Activated naive CD8-positive, alpha-beta T cell treated with anti-CD3 and anti-CD28 coated beads, Interleukin-2, amount 10 ng/mL, durations not matched to agents 7 days and 5 days (primary cell): ENCODE results near the gene MAGEA6. TPM values are rescaled to one million over a fixed set of nuclear protein-coding genes. Genes with fewer than 3 reads are reported as not detected.
A peak's percentile ranks its signal among the peaks of the same experiment; 100 is the strongest.
"Not testable (repeated sequence)": the region's sequence is repeated elsewhere in the genome, so short reads cannot be mapped to it uniquely, and the experiment has no call there.

Experiments
- ATAC-seq: fragments of 150-1000 bp; cut with Tn5 transposase; one replicate; pipeline ENCODE4 v1.10.0; 2021; ENCODE audit warnings: low read depth, moderate library complexity
- POLR2A ChIA-PET: fragments of 350-600 bp; sonication (Branson Sonifier 250); formaldehyde crosslinking; loops from one replicate; lab custom pipeline; 2021; ENCODE audit warnings: antibody characterized with exemption; lab: Charles Lee
- DNase-seq: peaks from one replicate; pipeline ENCODE4 v3.0.0; 2021
- H3K27ac Mint-ChIP-seq: one replicate; pipeline ENCODE4 v1.8.0; 2022; ENCODE audit warnings: mild to moderate bottlenecking, mixed read lengths
- H3K27me3 Mint-ChIP-seq: one replicate; pipeline ENCODE4 v1.8.0; 2022; ENCODE audit warnings: mild to moderate bottlenecking, moderate library complexity, mixed read lengths
- H3K36me3 Mint-ChIP-seq: one replicate; pipeline ENCODE4 v1.8.0; 2021; ENCODE audit warnings: mild to moderate bottlenecking, mixed read lengths
- H3K4me1 Mint-ChIP-seq: one replicate; pipeline ENCODE4 v1.8.0; 2021; ENCODE audit warnings: mixed read lengths
- H3K4me3 Mint-ChIP-seq: one replicate; pipeline ENCODE4 v1.8.0; 2022; ENCODE audit warnings: mild to moderate bottlenecking, moderate library complexity, mixed read lengths
- H3K9me3 Mint-ChIP-seq: one replicate; pipeline ENCODE4 v1.8.0; 2021; ENCODE audit warnings: mixed read lengths
- total RNA-seq, 2 experiments: library from RNA; stranded (reverse); gene quantifications; one replicate each; pipeline ENCODE4 v1.2.3, GENCODE V29; 2021

The MAGEA6 gene
- not detected for total RNA-seq

GRCh38 chrX:152769549-152770289 lies at the start of gene MAGEA6:
MAGEA6 (minus strand) TSS chrX:152769689; CDS start chrX:152767650, 2,039 bp downstream.
- H3K4me1 Mint-ChIP-seq, DNase-seq, ATAC-seq, H3K27ac Mint-ChIP-seq, H3K9me3 Mint-ChIP-seq, H3K36me3 Mint-ChIP-seq, H3K27me3 Mint-ChIP-seq, H3K4me3 Mint-ChIP-seq, POLR2A ChIA-PET: not testable (repeated sequence)

GRCh38 chrX:152819266-152819665 lies 49.8 kb upstream of the MAGEA6 start:
- Mint-ChIP-seq H3K4me1 (peaks cover under 1% of the 10 kb centered on the region), H3K4me3 (no peak overlapping the region), H3K27ac (no peak overlapping the region), H3K9me3 (no peaks in the 10 kb centered on the region), H3K36me3 (no peaks in the 10 kb centered on the region), H3K27me3 (peaks cover 1% of the 10 kb centered on the region)
- POLR2A ChIA-PET = no interaction called here
- ATAC-seq (no peak), DNase-seq (no peak)

DNA sequence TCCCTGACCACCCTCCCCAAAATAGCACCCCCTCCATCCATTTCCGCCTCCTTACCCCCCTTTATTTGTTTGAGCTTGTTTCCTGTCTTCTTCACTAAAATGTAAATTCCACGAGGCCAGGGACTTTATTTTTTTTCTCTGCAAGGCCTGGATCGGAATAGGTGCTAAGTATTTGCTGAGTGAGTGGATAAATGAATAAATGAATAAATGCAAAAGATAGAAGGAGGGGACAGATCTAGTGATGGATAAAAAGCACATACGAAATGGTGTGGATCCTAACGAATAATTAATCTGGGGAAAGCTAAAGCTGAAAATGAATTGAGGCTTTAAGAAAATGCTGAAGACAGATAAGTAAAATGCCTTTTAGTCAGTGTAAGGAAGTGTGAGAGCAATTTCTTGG lies 48.9 kb upstream of the MAGEA6 start:
- Mint-ChIP-seq H3K36me3 (no peaks in the 10 kb centered on the region), H3K27ac (no peak overlapping the region), H3K4me1 (peaks cover 5% of the 10 kb centered on the region), H3K27me3 (peaks cover 2% of the 10 kb centered on the region), H3K9me3 (no peaks in the 10 kb centered on the region), H3K4me3 (no peak overlapping the region)
- POLR2A ChIA-PET = no interaction called here
- ATAC-seq (no peak), DNase-seq (no peak)

GRCh38 chrX:152817078-152817764 lies 47.7 kb upstream of the MAGEA6 start:
- DNase-seq (no peak), ATAC-seq (no peak)
- Mint-ChIP-seq H3K27ac (no peak overlapping the region), H3K4me3 (no peak overlapping the region), H3K4me1 (peaks cover 7% of the 10 kb centered on the region), H3K27me3 (peaks cover 7% of the 10 kb centered on the region), H3K9me3 (no peaks in the 10 kb centered on the region), H3K36me3 (no peaks in the 10 kb centered on the region)
- POLR2A ChIA-PET = no interaction called here

- POLR2A ChIA-PET = no interaction called here
- peaks cover 7% of the 10 kb centered on the region for H3K27me3 Mint-ChIP-seq
- no peaks in the 10 kb centered on the region for H3K9me3 Mint-ChIP-seq
Measured at GRCh38 chrX:152814048-152814447, 44.6 kb upstream of the MAGEA6 start.

GRCh38 chrX:152813206-152813605 lies 43.7 kb upstream of the MAGEA6 start:
- no peak for ATAC-seq

More at GRCh38 chrX:152814048-152814447, 44.6 kb upstream of the MAGEA6 start:
- no peak for DNase-seq
- H3K4me3 Mint-ChIP-seq = peak overlapping the region; percentile 23
- H3K4me1 Mint-ChIP-seq = peaks cover 7% of the 10 kb centered on the region
- ATAC-seq = no peak
- H3K36me3 Mint-ChIP-seq = no peaks in the 10 kb centered on the region
- no peak overlapping the region for H3K27ac Mint-ChIP-seq

GRCh38 chrX:152810403-152810802 lies 40.9 kb upstream of the MAGEA6 start:
- no peak overlapping the region for H3K27ac Mint-ChIP-seq
- no peak overlapping the region for H3K4me3 Mint-ChIP-seq
- peaks cover 7% of the 10 kb centered on the region for H3K4me1 Mint-ChIP-seq
- no peaks in the 10 kb centered on the region for H3K9me3 Mint-ChIP-seq
- POLR2A ChIA-PET = no interaction called here
- ATAC-seq (no peak), DNase-seq (no peak)
- H3K27me3 Mint-ChIP-seq = peaks cover 7% of the 10 kb centered on the region
- no peaks in the 10 kb centered on the region for H3K36me3 Mint-ChIP-seq

More at GRCh38 chrX:152813206-152813605, 43.7 kb upstream of the MAGEA6 start:
- H3K27me3 Mint-ChIP-seq = peaks cover 7% of the 10 kb centered on the region
- no peaks in the 10 kb centered on the region for H3K36me3 Mint-ChIP-seq
- POLR2A ChIA-PET = no interaction called here
- no peak overlapping the region for H3K4me3 Mint-ChIP-seq
- H3K9me3 Mint-ChIP-seq = no peaks in the 10 kb centered on the region
- H3K4me1 Mint-ChIP-seq = peaks cover 7% of the 10 kb centered on the region
- DNase-seq = no peak
- no peak overlapping the region for H3K27ac Mint-ChIP-seq

DNA sequence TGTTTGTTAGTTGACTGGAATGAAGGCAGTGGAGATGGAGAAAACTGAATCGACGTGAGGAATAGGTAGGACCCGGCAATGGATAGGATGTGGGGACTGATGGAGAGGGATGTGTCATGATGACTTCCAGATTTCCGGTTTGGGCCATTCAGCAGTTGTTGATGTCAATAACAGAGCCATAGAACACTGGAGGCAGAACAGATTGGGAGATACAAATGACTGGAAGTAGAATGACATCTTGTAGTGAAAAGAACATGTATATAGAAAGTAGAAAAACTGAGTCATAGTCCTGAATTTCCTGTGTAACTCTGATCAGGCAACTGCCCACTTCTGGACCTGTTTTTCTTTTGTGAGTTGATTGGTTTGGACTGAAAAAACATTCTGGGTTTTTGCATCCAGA lies 36.5 kb upstream of the MAGEA6 start:
- H3K4me1 Mint-ChIP-seq = no peaks in the 10 kb centered on the region
- ATAC-seq (no peak), DNase-seq (no peak)

GRCh38 chrX:152798945-152799344 lies 29.5 kb upstream of the MAGEA6 start:
- DNase-seq (no peak), ATAC-seq (no peak)
- no peaks in the 10 kb centered on the region for H3K36me3 Mint-ChIP-seq
- H3K4me1 Mint-ChIP-seq = no peaks in the 10 kb centered on the region
- H3K9me3 Mint-ChIP-seq = no peaks in the 10 kb centered on the region
- peaks cover 3% of the 10 kb centered on the region for H3K27me3 Mint-ChIP-seq
- H3K4me3 Mint-ChIP-seq = no peak overlapping the region
- POLR2A ChIA-PET = no interaction called here
- H3K27ac Mint-ChIP-seq = no peak overlapping the region

More for the DNA sequence above, 36.5 kb upstream of the MAGEA6 start:
- Mint-ChIP-seq H3K27me3 (peaks cover 2% of the 10 kb centered on the region), H3K27ac (no peak overlapping the region), H3K4me3 (no peak overlapping the region), H3K36me3 (no peaks in the 10 kb centered on the region), H3K9me3 (no peaks in the 10 kb centered on the region)
- POLR2A ChIA-PET = no interaction called here

DNA sequence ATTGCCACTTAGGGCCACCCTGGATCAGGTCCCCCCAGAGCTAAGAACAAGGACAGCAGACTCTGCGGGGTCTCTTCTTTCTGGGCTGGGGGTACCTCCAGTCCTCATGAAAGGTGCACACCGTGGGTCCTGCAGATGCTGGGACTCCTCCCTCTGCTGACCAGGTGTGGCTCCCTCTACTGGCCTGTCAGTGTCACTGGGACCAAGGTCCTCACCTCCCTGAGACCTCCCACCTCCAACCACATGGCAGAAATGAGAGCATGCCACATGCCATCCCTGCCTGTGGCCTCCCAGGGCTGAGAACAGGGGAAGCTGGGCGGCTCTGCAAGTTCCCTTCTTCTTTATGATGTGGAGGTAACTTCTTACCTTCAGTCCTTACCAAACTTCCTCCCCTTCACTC lies 17.6 kb upstream of the MAGEA6 start:
- H3K27ac Mint-ChIP-seq, H3K4me1 Mint-ChIP-seq, H3K4me3 Mint-ChIP-seq, H3K9me3 Mint-ChIP-seq, POLR2A ChIA-PET, ATAC-seq, H3K27me3 Mint-ChIP-seq, H3K36me3 Mint-ChIP-seq, DNase-seq: not testable (repeated sequence)

DNA sequence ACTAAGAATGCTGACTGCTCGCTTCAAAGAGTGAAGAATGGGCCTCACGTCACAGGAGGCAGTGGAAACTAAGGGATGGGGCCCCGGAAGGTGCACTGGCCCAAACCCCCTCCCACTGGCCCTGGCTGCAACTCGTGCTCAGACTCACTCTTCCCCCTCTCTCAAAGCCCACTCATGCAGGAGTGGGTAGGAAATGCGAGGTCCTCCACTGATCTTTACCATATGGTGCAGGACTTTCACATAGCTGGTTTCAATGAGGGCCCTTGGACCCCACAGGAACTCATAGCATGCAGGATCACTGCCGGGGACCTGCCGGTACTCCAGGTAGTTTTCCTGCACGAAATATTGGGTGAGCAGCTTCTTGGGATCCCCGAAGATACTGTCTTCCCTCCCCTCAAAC lies 2.9 kb downstream of the MAGEA6 start:
- POLR2A ChIA-PET, DNase-seq, H3K27me3 Mint-ChIP-seq, H3K4me3 Mint-ChIP-seq, ATAC-seq, H3K27ac Mint-ChIP-seq, H3K9me3 Mint-ChIP-seq, H3K36me3 Mint-ChIP-seq, H3K4me1 Mint-ChIP-seq: not testable (repeated sequence)

DNA sequence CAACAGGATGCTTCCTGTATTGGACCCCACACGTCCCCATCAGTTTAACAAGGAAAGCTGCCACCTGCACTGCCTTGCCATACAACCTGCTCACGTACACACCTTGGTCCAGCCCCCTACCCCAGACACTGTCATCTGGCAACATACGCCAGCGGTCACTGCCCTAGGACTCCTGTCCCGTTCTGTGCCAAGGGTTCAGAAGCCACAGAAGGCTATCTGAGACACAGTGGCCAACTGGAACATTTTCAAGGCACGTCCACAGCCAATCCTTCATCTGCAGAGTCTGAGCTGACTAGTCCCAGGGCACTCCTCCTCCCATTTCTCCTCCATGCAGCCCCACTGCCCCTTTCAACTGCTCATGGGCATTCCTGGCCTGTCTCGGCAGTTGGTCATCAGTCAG lies 7.9 kb downstream of the MAGEA6 start:
- H3K27me3 Mint-ChIP-seq, POLR2A ChIA-PET, DNase-seq, ATAC-seq, H3K27ac Mint-ChIP-seq, H3K9me3 Mint-ChIP-seq, H3K4me1 Mint-ChIP-seq, H3K36me3 Mint-ChIP-seq, H3K4me3 Mint-ChIP-seq: not testable (repeated sequence)

DNA sequence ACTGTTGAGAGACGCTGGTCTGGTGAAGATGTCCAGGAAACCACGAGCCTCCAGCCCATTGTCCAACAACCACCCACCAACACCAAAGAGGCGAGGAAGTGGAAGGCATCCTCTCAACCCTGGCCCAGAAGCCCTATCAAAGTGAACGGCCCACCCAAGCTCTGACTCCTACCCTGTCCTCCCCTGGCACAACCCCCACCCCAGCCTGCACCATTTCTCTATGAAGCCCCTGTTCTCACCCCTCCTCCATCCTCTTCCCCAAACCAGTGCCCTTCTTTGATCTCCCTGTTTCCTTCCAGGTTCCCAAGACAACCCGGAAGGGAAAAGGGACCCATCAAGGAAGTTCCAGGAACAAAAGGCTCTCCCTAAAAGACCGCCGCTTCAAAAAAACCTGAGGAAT lies 9.9 kb downstream of the MAGEA6 start:
- H3K27ac Mint-ChIP-seq, H3K9me3 Mint-ChIP-seq, H3K4me1 Mint-ChIP-seq, ATAC-seq, POLR2A ChIA-PET, H3K4me3 Mint-ChIP-seq, H3K36me3 Mint-ChIP-seq, H3K27me3 Mint-ChIP-seq, DNase-seq: not testable (repeated sequence)

- not testable (repeated sequence) for DNase-seq, H3K4me1 Mint-ChIP-seq
Measured at GRCh38 chrX:152758918-152759317, 10.6 kb downstream of the MAGEA6 start, which contains the start of gene CSAG3. CSAG3 (plus strand) TSS chrX:152759218.

More at GRCh38 chrX:152758918-152759317, 10.6 kb downstream of the MAGEA6 start, which contains the start of gene CSAG3:
- H3K4me3 Mint-ChIP-seq, H3K27ac Mint-ChIP-seq, H3K36me3 Mint-ChIP-seq, H3K9me3 Mint-ChIP-seq, POLR2A ChIA-PET, ATAC-seq, H3K27me3 Mint-ChIP-seq: not testable (repeated sequence)
